HG03457 (cell line): Measurements from ENCODE around the gene PNPLA7.
A peak's percentile ranks its signal among the peaks of the same experiment; 100 is the strongest.
"Not testable (repeated sequence)": the region's sequence is repeated elsewhere in the genome, so short reads cannot be mapped to it uniquely, and the experiment has no call there.

Experiments
- ATAC-seq: cut with Tn5 transposase; IDR thresholded peaks from one replicate; pipeline ENCODE4 v1.9.1; 2021; ENCODE audit warnings: moderate number of reproducible peaks; ENCODE audit not compliant: unreplicated experiment

Gene PNPLA7

DNA sequence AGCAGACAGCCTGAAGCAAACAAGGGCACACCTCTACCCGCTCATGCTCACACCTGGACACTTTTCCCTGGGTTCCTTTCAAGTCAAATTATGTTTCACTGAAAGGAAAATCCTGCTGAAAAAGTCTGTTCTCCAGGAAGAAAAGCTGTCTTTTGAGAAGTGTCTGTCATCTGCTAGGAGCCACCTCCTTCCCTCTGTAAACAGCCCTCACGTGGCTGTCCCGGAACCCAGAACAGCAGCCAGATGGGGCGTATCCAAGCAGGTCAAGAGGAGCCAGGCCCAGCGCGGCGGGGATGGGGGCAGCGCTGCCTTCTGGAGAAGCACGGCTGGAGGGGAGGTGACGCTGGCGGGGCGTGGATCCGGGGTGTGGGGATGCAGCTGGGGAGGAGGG lies at the start of gene PNPLA7:
TSS of gene PNPLA7 (minus strand) at position 172 of the 391 bp plus-strand sequence. CDS start 205 bp downstream, outside the sequence.
- ATAC-seq: no peak

GRCh38 chr9:137598943-137599342 lies 48.7 kb upstream of the PNPLA7 start:
- no peak for ATAC-seq

GRCh38 chr9:137596577-137596976 lies 46.4 kb upstream of the PNPLA7 start:
- ATAC-seq: not testable (repeated sequence)

GRCh38 chr9:137593176-137593575 lies 43.0 kb upstream of the PNPLA7 start:
- ATAC-seq: no peak

GRCh38 chr9:137592767-137593166 lies 42.6 kb upstream of the PNPLA7 start:
- ATAC-seq: no peak

DNA sequence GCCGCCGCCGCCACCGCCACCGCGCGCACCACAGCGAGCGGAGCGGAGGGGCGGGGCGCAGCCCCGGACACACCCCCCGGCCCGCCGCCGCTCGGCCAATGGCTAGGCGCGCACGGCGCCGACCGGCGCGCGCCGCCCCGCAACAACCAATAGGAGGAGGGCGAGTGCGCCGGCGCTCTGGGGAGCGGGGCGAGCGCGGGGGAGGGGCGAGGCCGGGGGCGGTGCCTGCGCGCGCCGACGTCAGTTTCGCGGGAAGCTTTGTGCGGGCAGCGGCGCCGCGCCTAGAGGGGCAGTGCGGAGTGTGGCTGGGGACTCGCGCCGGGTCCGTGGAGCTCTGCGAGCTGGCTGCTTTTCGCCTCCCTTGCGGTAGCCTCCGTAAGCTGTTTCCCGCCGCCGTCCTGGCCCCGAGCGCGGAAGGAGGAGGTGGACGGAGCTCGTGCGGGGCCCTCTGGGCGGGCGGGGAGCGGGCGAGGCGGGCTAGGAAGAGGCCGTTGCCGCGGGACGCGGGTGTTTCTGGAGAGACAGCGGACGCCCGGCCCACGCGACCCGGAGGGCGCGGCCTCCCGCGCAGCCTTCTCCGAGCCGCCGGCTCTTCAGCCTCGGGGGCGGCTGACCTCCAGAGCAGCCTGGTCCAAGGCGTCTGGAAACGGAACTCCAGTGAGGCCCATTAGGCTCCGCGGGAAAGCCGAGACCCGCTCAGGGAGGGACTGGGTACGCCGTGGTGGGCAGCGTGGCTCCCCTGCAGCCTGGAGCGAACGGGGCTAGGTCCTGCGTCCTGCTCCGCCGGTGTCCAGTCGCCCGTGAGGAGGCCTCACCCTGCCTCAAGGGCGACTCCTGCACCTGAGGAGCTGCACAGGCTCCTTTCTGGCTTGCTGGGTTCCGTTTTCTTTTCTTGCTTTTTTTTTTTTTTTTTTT lies 40.5 kb upstream of the PNPLA7 start, which contains the start of gene ZMYND19:
TSS of gene ZMYND19 (minus strand) at position 44 of the 915 bp plus-strand sequence. CDS start 249 bp downstream, outside the sequence.
- peak; percentile 70 for ATAC-seq

DNA sequence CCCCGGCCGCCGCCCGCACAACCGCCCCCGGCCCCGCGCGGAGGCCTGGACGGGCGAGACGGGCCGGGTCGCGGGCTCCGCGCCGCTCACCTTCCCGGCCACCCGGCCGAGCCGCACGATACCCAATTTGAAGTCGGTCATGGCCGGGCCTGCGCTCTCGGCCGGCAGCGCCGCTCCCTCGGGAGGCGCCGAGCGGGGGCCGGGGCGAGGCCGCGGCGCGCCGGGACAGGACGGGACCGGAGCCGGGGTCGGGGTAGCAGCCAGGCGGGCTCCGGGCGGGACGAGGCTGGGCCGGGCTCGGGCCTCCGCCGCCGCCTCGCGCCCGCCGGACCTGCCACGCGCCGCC lies 39.9 kb upstream of the PNPLA7 start:
- peak; percentile 5 for ATAC-seq

DNA sequence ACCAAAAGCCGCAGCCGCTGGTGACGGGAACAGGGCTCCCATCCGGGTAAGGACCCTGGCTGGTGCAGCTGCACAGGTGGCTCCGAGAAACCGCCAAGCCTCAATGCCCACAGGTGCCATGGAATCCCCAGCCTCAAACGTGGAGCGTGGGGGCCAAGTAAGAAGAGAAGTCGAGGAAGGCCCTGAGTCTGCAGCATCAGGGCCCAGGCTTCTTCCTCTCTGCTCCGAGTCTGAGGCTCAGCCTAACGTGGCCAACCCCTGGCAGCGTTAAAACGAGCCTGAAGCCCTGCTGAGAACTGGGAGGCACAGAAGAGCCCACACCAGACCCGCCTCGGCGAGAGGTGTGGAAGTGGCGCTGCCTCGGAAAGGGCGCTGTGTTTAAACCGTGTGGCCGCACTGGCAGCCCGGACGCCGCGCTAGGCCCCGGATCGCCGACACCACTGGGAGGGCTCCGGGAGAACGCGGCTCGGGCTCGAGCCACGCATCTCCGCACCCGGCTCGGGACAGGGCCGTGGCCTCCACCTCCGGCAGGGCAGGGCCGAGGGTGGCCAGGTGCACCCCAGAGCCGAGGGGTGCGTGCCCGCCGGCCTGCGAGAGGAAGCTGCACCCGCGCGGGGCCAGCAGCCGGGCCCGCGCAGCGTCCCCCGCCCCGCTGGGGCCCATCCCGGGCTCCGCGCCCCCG lies 39.4 kb upstream of the PNPLA7 start:
- ATAC-seq: no peak

DNA sequence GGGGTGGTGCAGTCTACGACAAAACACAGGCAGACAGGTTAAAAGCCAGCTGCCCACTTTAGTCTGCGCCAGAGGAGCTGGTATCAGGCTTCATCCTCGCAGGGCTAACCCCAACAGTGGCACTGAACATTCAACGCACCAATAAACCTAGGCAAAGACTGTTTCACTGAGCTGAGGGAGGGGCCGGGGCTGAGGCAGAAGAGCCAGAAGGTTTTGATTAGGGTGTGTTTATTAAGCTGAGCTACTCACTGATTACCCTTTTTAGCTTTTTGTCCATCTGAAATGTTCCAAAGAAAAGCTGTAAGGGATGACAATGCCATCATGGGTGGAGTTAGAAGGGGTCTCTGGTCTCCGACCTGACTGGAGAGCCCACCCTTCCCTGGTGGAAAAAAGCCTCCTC lies 38.7 kb upstream of the PNPLA7 start:
- no peak for ATAC-seq

DNA sequence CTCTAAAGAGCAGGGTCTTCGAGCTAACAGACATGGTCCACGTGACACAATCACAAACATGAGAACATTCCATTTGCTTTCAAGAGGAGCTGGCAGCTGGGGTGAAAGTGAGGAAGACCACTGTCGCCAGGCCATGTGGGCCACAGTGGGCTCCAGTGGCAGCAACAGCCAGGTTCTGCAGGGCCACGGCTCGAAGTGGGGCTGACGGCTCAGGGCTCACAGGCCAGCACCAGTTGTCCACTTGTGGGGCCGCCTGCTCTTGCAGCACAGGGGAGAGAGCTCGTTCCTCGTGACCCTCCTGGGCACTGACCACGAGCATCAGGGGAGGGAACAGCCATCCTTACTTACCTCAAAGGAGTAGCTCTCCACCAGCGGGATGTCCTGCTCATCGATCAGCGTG lies 38.1 kb upstream of the PNPLA7 start:
- ATAC-seq: no peak

DNA sequence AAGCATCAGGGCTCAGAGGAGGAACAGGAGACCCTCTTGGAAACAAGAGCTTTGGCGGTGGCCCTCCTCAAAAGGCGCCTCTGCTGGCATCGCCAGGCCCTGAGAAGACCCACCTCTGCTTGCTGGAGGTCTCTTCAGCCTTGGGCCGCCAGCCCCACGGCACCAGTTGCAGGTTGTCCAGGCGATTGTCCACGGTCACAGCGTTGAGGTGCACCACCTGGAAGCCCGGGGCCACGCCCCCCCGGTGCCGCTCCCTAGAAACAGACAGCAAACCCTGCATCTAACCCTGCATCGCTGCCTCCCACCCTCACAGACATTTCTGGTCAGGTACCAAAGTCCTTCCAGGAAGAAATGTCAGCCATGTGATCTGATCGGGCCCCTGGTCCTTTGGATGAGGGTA lies 36.7 kb upstream of the PNPLA7 start:
- ATAC-seq: no peak

- no peak for ATAC-seq
Measured at GRCh38 chr9:137583957-137584356, 33.8 kb upstream of the PNPLA7 start.

DNA sequence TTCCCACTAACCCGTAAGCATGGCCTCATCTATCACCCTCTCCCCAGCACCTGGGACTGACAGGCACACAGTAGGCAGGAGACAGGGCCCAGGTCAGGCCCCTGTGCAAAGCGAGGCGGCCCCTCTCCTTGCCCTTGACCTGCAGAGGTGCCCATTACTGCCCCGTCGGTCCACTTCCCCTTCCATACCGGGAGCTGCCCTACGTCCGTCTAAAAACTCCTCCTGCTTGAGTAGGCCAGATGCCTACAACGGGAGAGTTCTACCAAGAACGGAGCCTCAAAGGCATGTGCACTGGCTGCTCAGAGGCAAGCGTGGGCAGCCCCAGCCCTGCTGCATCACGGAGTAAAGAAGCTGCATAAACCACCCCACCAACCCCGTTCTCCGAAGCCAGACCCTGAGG lies 33.1 kb upstream of the PNPLA7 start:
- no peak for ATAC-seq

- no peak for ATAC-seq
Measured at GRCh38 chr9:137582286-137582860, 32.2 kb upstream of the PNPLA7 start.

DNA sequence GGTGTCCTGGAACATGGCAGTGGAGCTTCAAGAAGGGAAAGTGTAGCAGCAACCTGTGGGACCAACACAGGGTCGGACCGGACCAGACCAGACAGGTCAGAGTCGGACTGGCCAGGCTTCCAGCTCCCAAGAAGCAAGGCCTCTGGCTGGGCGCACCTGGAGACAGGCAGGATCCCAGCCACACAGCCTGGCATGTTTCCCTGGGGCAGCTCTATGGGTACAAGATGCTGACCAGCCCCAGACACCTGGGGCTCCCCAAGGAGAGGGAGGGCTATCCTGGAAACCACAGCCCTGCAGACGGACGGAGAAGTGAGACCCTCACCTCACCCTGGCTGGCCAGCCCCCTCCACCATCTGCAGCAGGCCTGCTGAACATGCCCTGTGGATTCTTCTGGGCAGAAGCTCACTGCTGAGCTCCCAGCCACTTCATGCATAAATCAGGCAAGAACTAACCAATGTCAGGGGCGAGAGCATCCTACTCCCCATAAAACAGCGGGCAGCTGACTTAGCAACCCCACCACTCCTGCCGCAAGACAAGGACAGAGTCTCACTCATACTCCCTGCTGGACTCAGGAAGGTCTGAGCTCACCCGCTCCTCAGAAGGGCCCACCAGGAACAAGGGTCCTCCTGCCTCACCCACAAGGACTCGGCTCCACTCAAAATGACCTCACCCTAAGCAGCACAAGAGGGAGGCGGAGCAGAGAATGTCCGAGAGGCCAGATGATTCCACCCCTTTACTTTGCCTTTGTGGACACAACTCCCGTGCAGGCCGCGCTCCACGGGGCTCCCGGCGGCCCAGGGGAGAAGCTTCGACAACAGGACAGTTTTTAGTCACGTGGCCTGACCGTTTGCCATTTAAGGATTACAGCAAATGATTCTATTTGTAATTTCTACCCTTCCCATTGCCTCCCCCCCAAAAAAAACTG lies 31.4 kb upstream of the PNPLA7 start:
- no peak for ATAC-seq

- no peak for ATAC-seq
Measured at GRCh38 chr9:137580954-137581322, 30.7 kb upstream of the PNPLA7 start.

- ATAC-seq: no peak
Measured at GRCh38 chr9:137580209-137580953, 30.2 kb upstream of the PNPLA7 start.

DNA sequence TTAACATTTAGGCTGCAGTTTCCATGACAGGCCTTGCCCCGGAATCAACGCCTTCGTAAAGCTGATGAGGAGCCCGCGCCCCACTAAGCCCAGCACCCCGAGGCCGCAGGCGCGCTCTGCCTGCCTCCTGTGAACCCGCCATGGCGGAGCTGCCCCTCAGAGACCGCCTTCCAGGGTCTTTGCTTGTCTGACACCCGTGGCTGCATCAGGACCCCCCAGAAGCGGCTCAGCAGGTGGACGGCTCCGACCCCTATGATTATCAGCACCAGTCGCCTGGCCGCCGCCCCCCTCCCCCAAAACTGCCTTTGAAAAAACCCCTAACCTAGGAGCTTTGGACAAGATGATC lies 29.0 kb upstream of the PNPLA7 start:
- no peak for ATAC-seq

- ATAC-seq: peak; percentile 62
Measured at GRCh38 chr9:137578518-137579258, 28.5 kb upstream of the PNPLA7 start, which contains the start of gene DPH7. Gene DPH7, minus strand, starts transcription at chr9:137578925. Its CDS starts 148 bp downstream, at chr9:137578777.
